Measurements from ENCODE around the gene ZER1.

Gene ZER1

GRCh38 chr9:128729302-128729701 lies 42.4 kb downstream of the ZER1 start:
- H3K4me3 ChIP-seq (ENCODE audit: low read depth, low read length), result no peak overlapping the region
- DNase-seq (ENCODE audit: low read depth), result no peak
- TF ChIP-seq CTCF (IDR thresholded peaks at IDR 0.05; ENCODE audit: low read depth, low read length, missing control alignments), result no peak

DNA sequence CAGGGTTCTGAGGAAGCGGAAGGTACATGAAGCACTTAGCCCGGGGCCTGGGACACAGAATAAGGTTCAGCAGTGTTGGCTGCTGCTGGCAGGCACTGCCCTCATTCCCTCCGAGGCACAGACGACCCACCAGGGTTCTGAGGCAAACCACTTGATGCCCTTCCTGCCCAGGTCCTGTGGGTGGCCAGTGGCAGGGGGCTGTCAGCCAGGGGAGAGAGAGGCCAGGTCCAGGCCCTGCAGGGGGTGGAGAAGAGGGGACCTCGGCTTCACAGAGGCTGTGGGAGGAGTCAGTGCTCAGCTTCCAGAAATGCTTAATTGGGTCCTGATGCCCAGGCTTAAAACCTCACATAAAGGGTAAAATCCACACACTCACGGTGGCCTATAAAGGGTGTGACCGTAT lies 43.4 kb downstream of the ZER1 start:
- no peak for DNase-seq (ENCODE audit: low read depth)
- H3K4me3 ChIP-seq (ENCODE audit: low read depth, low read length), result no peak overlapping the region
- TF ChIP-seq CTCF (IDR thresholded peaks at IDR 0.05; ENCODE audit: low read depth, low read length, missing control alignments), result no peak

- DNase-seq (ENCODE audit: low read depth), result no peak
- no peak for TF ChIP-seq CTCF (IDR thresholded peaks at IDR 0.05; ENCODE audit: low read depth, low read length, missing control alignments)
- no peak overlapping the region for H3K4me3 ChIP-seq (ENCODE audit: low read depth, low read length)
Observed at GRCh38 chr9:128727640-128728248, 44.0 kb downstream of the ZER1 start.

GRCh38 chr9:128724744-128725211 lies 46.9 kb downstream of the ZER1 start:
- peak; percentile 40 for DNase-seq (ENCODE audit: low read depth)
- H3K4me3 ChIP-seq (ENCODE audit: low read depth, low read length), result peak overlapping the region; percentile 82
- no peak for TF ChIP-seq CTCF (IDR thresholded peaks at IDR 0.05; ENCODE audit: low read depth, low read length, missing control alignments)

DNA sequence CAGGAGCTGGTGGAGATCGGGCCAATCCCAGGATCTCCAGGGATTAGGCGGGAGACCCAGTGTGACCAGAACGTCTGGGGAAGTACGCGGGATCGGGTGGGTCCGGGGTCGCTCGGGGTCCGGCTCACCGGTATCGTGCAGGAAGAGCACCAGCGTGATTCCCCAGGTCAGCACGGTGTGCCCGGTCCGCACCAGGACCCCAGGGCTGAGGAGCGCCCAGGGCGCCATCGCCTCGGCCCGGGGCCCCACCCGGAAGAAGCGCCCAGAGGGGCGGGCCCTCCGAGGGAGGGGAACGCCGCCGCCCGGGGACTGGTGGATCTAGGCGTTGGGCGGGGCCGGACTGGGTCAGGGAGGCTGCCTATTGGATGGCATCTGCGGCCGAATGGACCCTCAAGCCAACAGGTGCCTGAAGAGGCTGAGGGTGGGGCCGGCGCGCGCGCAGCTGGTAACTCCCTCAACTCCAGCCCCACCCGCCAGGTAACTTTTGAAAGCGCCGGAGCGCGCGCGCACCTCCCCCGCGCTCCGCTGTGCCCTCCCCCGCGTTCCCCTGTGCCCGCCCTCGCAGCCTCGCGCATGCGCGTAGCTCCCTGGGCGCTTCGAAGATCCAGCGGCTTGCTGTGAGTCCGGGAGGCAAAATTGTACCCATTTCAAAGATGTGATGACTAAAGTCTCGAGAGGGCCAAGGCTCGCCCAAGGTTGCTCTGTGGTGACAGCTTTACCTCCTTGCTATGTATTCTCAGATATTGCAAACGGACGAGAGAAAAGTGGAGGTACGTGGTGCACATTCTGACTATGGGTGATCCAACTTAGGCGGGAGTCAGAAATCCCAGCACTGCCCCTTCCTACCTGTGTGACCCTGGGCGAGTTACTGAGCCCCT lies 47.6 kb downstream of the ZER1 start, which contains the start of gene ZDHHC12:
TSS of gene ZDHHC12 (minus strand) at position 262 of the 878 bp plus-strand sequence. CDS start at position 228, 34 bp downstream.
- peak; percentile 95 for DNase-seq (ENCODE audit: low read depth)
- H3K4me3 ChIP-seq (ENCODE audit: low read depth, low read length), result peak within 1 kb of the TSS; percentile 82
- TF ChIP-seq CTCF (IDR thresholded peaks at IDR 0.05; ENCODE audit: low read depth, low read length, missing control alignments), result no peak

GRCh38 chr9:128723352-128723865 lies 48.3 kb downstream of the ZER1 start:
- no peak for TF ChIP-seq CTCF (IDR thresholded peaks at IDR 0.05; ENCODE audit: low read depth, low read length, missing control alignments)
- peak overlapping the region; percentile 79 for H3K4me3 ChIP-seq (ENCODE audit: low read depth, low read length)
- no peak for DNase-seq (ENCODE audit: low read depth)

All from GM12864 (cell line).